ENCODE data around the gene TSPAN14. TPM values are rescaled to one million over a fixed set of nuclear protein-coding genes. Genes with fewer than 3 reads are reported as not detected.

TSPAN14 gene
- total RNA-seq, 6 donors from 2014 or later, result 52.1 to 157 (median 111) TPM

DNA sequence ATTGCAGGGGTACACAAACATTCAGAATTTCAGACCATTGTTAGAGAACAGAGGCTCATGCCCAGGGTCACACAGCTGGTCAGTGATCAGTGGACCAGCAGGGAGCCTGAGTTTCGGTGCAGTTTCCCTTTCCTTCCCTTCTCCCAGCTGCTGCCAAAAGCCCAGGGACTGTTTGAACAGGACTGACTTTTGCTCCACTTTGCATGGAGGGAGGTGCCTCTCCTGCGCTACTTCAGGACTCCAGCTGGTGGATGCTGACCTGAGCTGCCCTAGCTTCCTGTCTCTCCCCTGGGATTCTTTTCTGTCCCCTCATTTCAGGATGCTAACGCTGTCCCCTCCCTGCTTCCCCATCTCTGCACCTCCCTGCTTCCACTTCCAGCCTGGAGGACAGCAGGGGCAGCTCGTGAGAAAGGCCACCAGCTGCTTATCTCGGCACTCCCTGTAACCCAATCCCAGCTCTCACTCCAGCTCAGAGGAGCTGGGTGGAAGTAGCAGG lies 98.1 kb downstream of the TSPAN14 start:
- no peak overlapping the region for H3K4me3 ChIP-seq
- no peak for DNase-seq
- 14 to 30% methylated on average over 5 of the region's 5 CpGs for WGBS, 2 donors
- H3K9me3 ChIP-seq, result no peaks in the 10 kb centered on the region
- no peaks in the 10 kb centered on the region for H3K27me3 ChIP-seq
- no peak overlapping the region for H3K27ac ChIP-seq
- no peaks in the 10 kb centered on the region for H3K36me3 ChIP-seq
- ATAC-seq (ENCODE audit: low FRiP score in 2 of 2), result peak; percentile 14 to 41
- H3K4me1 ChIP-seq, result peaks cover 0 to 8% (median 7%) of the 10 kb centered on the region in 4 donors
- TF ChIP-seq POLR2AphosphoS5 (IDR thresholded peaks at IDR 0.05), result no peak
- no peak for TF ChIP-seq POLR2A (IDR thresholded peaks at IDR 0.05)
- no peak for TF ChIP-seq EP300 (IDR thresholded peaks at IDR 0.05)
- TF ChIP-seq, protein P1, sequence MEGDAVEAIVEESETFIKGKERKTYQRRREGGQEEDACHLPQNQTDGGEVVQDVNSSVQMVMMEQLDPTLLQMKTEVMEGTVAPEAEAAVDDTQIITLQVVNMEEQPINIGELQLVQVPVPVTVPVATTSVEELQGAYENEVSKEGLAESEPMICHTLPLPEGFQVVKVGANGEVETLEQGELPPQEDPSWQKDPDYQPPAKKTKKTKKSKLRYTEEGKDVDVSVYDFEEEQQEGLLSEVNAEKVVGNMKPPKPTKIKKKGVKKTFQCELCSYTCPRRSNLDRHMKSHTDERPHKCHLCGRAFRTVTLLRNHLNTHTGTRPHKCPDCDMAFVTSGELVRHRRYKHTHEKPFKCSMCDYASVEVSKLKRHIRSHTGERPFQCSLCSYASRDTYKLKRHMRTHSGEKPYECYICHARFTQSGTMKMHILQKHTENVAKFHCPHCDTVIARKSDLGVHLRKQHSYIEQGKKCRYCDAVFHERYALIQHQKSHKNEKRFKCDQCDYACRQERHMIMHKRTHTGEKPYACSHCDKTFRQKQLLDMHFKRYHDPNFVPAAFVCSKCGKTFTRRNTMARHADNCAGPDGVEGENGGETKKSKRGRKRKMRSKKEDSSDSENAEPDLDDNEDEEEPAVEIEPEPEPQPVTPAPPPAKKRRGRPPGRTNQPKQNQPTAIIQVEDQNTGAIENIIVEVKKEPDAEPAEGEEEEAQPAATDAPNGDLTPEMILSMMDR (IDR thresholded peaks at IDR 0.05), result no peak

DNA sequence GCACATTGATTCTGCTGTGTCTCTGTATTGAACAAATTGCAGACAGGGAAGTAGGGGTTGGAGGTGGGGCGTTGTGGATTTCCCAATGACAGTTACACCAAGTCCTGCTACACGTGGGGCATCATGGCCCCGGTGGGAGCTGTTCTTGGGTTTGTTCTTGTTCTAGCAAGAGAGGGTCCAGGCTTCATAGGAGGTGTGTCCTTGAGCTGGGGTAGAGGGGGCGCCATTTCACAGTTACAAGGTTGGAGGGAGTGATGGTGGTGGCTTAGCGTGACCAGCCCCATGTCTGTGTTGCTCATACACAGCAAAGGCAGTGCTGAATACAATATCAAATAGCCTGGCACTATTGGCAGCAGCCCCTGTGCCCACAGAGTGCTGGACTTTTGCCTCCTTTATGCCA lies 99.3 kb downstream of the TSPAN14 start:
- Histone ChIP-seq H3K4me1 (peaks cover 0 to 8% (median 1%) of the 10 kb centered on the region in 4 donors), H3K27me3 (no peaks in the 10 kb centered on the region), H3K4me3 (no peak overlapping the region), H3K9me3 (no peaks in the 10 kb centered on the region), H3K27ac (no peak overlapping the region), H3K36me3 (no peaks in the 10 kb centered on the region)
- TF ChIP-seq EP300 (IDR thresholded peaks at IDR 0.05) (no peak), POLR2AphosphoS5 (IDR thresholded peaks at IDR 0.05) (no peak), POLR2A (IDR thresholded peaks at IDR 0.05) (no peak)
- TF ChIP-seq, protein P1 (IDR thresholded peaks at IDR 0.05), result no peak
- WGBS, 2 donors, result 86 to 88% methylated on average over 5 of the region's 5 CpGs
- no peak for DNase-seq
- ATAC-seq (ENCODE audit: low FRiP score in 2 of 2), result peak in 1 of 2 donors; percentile 15

DNA sequence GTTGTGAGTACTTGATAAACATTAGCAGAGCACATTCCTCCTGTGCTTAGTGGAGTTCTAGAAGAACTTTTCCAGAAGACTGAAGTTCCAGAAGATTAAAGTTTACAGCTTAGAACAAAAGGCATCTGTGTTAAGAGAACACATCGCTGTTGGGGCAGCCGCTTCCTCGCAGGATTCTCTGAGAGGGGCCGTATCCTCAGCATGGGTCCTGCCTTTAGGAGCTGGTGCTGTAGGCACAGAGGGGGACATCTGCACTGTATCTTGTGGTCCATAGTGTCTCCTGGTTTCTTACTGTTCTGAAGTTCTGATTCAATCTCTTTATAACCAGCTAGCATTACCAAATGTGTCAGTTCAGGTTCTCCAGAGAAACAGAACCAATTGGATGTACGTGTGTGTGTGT lies 99.9 kb downstream of the TSPAN14 start:
- Histone ChIP-seq H3K4me1 (peaks cover 0 to 8% (median 1%) of the 10 kb centered on the region in 4 donors), H3K4me3 (no peak overlapping the region), H3K27ac (no peak overlapping the region), H3K36me3 (no peaks in the 10 kb centered on the region), H3K9me3 (no peaks in the 10 kb centered on the region), H3K27me3 (no peaks in the 10 kb centered on the region)
- DNase-seq (no peak), ATAC-seq (ENCODE audit: low FRiP score in 2 of 2) (no peak)
- TF ChIP-seq POLR2AphosphoS5 (IDR thresholded peaks at IDR 0.05) (no peak), POLR2A (IDR thresholded peaks at IDR 0.05) (no peak), EP300 (IDR thresholded peaks at IDR 0.05) (no peak)
- TF ChIP-seq, protein P1 (IDR thresholded peaks at IDR 0.05), result no peak
- 95 to 96% methylated on average over 5 of the region's 5 CpGs for WGBS, 2 donors

DNA sequence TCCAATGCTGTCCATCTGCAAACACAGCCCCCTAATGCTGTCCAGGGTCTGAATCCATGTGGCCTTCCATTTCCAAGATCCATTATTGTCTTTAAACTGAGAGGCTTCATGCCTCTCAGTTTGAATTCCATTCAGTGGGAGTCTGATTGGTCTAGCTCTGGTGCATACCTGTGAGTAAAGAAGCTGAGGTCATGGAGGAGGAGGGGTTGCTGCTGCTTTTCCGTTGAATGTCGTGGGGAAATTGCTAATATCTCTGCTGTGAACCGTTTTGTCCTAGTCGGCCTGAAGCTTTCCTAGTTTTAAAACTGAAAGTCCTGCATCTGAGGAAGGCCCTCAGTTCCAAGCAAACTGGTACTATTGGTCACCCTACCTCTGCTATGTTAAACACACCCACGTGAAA lies 101.3 kb downstream of the TSPAN14 start:
- Histone ChIP-seq H3K36me3 (no peaks in the 10 kb centered on the region), H3K4me3 (no peak overlapping the region), H3K9me3 (no peaks in the 10 kb centered on the region), H3K27me3 (no peaks in the 10 kb centered on the region), H3K4me1 (peaks cover 0 to 8% (median 1%) of the 10 kb centered on the region in 4 donors), H3K27ac (no peak overlapping the region)
- DNase-seq, result no peak
- 62 to 71% methylated on average over 5 of the region's 5 CpGs for WGBS, 2 donors
- no peak for ATAC-seq (ENCODE audit: low FRiP score in 2 of 2)
- TF ChIP-seq POLR2A (IDR thresholded peaks at IDR 0.05) (no peak), POLR2AphosphoS5 (IDR thresholded peaks at IDR 0.05) (no peak), EP300 (IDR thresholded peaks at IDR 0.05) (no peak)
- TF ChIP-seq, protein P1 (IDR thresholded peaks at IDR 0.05), result no peak

DNA sequence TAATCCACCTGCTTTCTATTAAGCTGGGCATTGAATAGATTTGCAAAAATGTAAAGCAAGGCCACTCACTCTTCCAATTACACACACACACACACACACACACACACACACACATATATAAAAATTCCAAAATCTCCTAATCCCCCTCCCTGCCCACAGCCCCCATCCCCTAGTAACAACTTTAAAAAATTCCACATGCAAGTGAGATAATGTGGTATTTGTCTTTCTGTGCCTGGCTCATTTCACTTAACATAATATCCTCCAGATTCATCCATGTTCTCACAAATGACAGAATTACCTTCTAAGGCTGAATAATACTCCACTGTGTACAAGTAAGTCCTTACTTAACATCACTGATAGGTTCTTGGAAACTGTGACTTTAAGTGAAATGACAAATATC lies 107.8 kb downstream of the TSPAN14 start:
- DNase-seq (no peak), ATAC-seq (ENCODE audit: low FRiP score in 2 of 2) (no peak)
- no peaks in the 10 kb centered on the region for H3K36me3 ChIP-seq
- H3K4me3 ChIP-seq, result no peak overlapping the region
- no peaks in the 10 kb centered on the region for H3K9me3 ChIP-seq
- H3K27me3 ChIP-seq, result no peaks in the 10 kb centered on the region
- no peaks in the 10 kb centered on the region for H3K4me1 ChIP-seq
- TF ChIP-seq, protein P1 (IDR thresholded peaks at IDR 0.05), result no peak
- no peak for TF ChIP-seq EP300 (IDR thresholded peaks at IDR 0.05)
- no peak for TF ChIP-seq POLR2A (IDR thresholded peaks at IDR 0.05)
- TF ChIP-seq POLR2AphosphoS5 (IDR thresholded peaks at IDR 0.05), result no peak
- H3K27ac ChIP-seq, result no peak overlapping the region
